Measurements from ENCODE around the gene KMO.

Gene KMO

DNA sequence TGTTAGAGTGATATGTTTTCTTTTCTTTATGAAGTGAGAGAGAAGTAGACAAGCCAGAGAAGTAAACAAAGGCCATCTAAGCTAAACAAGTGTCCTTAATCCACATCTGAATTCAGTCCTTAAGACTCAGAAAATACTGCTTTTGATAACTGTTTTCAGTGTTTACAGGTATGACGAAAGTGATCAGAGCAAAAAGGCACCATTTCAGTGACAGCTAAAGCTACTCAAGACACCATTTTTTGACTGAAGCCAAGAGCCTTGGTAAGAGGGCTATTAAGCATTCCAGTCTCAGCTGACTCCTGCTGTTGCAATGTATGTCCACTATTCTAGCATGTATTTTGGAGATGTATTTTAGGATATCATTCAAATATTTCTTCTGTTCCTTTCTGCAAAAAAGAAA, 4.1 kb downstream of the KMO start:
- in situ Hi-C loops (cut with MboI; ENCODE audit: low sequenced_read_pairs) = no loop called here

- in situ Hi-C loops (cut with MboI; ENCODE audit: low sequenced_read_pairs) = no loop called here
Observed at GRCh38 chr1:241536969-241537368, 4.8 kb downstream of the KMO start.

- in situ Hi-C loops (cut with MboI; ENCODE audit: low sequenced_read_pairs) = no loop called here
Observed at GRCh38 chr1:241542199-241542907, 10.2 kb downstream of the KMO start.

DNA sequence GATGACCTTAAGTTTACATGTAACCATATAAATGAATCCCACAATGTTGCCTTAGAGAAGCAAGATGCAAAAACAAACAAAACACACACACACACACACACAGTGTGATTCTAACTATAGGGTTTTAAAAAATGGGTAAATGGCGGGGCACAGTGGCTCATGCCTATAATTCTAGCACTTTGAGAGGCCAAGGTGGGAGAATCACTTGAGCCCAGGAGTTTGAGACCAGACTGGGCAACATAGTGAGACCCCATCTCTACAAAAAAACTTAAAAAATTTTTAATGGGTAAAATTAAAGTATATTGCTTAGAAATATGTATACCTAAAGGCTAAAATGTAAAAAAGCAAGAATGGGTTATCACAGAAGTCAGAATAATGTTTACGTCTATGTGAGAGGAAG, 15.8 kb downstream of the KMO start:
- in situ Hi-C loops (cut with MboI; ENCODE audit: low sequenced_read_pairs) = no loop called here

GRCh38 chr1:241550318-241550717, 18.1 kb downstream of the KMO start:
- in situ Hi-C loops (cut with MboI; ENCODE audit: low sequenced_read_pairs) = no loop called here

- in situ Hi-C loops (cut with MboI; ENCODE audit: low sequenced_read_pairs) = no loop called here
Observed at GRCh38 chr1:241551759-241552638, 19.8 kb downstream of the KMO start.

- in situ Hi-C loops (cut with MboI; ENCODE audit: low sequenced_read_pairs) = no loop called here
Observed at GRCh38 chr1:241553886-241554592, 21.9 kb downstream of the KMO start.

DNA sequence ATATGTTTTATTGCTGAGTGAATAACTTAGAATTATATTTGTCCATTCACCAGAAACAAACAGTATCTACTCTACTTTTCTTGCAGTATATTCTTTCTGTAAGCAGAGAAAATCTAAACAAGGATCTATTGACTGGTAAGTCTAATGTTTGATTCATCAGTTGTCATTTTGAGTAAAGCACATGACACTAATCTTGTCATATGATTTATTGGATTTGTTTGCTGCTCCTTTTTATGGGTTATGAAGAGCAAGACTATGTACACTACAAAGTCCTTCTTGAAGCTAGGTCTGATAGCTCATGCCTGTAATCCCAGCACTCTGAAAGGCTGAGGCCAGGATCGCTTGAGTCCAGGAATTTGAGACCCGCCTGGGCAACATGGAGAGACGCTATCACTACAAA, 23.3 kb downstream of the KMO start:
- in situ Hi-C loops (cut with MboI; ENCODE audit: low sequenced_read_pairs) = no loop called here

DNA sequence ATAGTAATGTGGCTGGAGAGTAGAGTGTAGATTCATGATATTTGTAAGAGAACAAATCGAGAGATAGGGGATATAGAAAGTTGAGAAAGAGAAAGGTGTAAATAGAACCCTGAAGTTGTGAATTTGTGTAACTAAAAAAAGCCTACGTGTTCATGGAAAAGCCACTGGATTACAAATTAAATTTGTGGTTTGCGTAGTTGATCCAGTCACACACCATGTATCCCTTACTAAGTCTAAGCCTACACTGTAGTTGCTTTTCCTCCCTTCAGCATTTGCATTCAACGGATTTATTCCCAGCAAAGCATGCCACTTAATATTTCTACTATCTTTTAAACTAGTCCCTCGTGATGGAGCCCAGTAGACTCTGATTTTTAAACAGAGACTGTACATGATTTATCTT, 24.9 kb downstream of the KMO start:
- in situ Hi-C loops (cut with MboI; ENCODE audit: low sequenced_read_pairs) = no loop called here

DNA sequence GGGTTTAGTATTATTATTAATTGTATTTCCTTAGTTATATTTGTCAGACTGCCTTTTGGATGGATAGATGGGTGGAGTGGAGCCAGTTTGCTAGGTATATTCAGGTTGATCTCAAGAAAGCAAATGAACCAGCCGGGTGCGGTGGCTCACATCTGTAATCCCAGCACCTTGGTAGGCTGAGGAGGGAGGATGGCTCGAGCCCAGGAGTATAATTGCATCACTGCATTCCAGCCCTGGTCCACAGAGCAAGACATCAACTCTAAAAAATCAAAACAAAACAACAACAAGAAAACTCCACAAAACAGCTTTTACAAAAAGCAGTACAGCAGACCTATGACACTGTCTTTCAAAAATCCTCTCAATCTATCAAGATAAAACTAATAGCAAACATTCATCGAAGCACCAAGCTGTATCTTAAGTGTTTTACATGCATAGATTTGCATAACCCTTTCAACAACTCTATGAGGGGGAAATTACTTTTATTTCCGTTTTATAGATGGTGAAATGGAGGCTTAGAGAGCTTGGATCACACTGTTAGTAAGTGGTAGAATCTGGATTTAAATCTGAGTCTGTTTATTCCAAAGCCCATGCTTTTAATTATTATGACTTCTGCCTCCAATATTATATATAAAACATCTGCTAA, 25.5 kb downstream of the KMO start:
- in situ Hi-C loops (cut with MboI; ENCODE audit: low sequenced_read_pairs) = no loop called here

- in situ Hi-C loops (cut with MboI; ENCODE audit: low sequenced_read_pairs) = no loop called here
Observed at GRCh38 chr1:241560146-241560848, 28.1 kb downstream of the KMO start.

DNA sequence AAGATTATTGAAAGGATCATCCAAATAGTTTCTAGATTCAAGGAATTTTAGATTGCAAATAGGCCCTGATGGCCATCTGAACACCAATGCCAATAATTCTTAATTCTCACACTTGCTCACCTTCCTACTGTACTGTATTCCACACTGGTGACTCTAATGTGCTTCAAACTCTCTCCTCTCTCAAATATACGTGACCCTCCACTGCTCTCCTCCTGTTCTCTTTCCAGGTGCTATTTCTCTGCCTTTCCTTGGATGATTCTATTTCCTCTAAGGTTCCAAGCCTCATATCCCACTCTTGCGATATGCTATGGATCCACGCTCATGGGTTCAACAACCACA, 28.6 kb downstream of the KMO start:
- in situ Hi-C loops (cut with MboI; ENCODE audit: low sequenced_read_pairs) = no loop called here

GRCh38 chr1:241569848-241570247, 37.7 kb downstream of the KMO start:
- in situ Hi-C loops (cut with MboI; ENCODE audit: low sequenced_read_pairs) = no loop called here

- in situ Hi-C loops (cut with MboI; ENCODE audit: low sequenced_read_pairs) = no loop called here
Observed at GRCh38 chr1:241574154-241574553, 42.0 kb downstream of the KMO start.

GRCh38 chr1:241579434-241579833, 47.3 kb downstream of the KMO start:
- in situ Hi-C loops (cut with MboI; ENCODE audit: low sequenced_read_pairs) = no loop called here

DNA sequence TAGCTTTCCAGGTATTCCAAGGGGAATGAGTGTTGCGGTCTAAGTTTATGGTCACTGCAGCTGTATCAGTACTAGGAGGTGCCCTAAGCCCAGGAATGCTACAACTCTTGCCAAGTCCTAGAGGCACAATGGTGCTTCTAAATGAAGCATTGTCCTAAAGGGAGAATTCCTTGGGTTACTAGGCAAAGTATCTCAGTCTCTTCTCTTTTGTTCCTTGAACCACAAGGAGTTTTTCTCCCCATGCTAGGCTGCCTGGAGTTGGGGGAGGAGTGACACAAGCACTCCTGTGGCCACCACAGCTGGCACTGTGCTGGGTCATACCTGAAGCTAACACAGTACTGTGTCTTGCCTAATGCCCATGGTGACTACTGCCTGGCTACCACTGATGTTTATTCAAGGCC, 50.7 kb downstream of the KMO start:
- in situ Hi-C loops (cut with MboI; ENCODE audit: low sequenced_read_pairs) = no loop called here

DNA sequence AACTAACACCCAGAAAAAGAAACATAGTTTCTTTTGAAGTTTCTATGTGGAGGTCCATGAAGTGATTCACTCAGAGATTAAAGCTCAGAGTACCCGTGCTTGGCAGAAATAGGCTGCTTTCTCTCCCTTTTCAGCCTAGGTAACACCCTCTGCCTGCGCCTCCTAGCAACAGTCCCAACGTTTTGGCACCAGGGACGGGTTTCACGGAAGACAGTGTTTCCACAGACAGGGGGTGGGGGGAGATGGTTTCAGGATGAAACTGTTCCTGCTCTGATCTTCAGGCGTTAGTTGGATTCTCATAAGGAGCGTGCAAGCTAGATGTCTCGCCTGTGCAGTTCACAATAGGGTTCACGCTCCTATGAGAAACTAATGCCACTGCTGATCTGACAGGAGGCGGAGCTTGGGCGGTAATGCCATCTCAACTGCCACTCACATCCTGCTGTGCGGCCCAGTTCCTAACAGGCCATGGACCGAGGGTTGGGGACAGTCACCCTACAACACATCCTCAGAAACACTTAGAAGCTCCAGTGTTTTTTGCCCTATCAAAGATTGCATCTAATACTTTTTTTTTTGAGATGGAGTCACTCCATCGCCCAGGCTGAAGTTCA, 54.8 kb downstream of the KMO start:
- in situ Hi-C loops (cut with MboI; ENCODE audit: low sequenced_read_pairs) = no loop called here

DNA sequence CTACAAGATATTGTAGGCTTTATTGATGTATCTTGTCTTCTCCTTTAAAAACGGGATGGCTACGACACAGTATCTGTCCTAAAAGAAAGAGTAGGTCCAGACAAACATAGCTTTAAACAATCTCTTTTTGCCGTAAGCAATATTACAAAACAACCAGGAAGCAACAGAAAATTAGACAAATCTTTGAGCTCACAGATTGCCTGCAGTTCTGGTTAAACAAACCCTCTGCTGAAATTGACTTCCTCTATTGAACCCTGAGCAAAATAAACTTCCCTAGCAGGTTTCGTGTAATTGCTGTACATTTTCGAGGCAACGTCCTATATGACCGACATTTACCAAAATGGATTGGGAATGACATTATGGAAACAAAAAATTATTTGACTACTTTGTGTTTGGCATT, 57.3 kb downstream of the KMO start:
- in situ Hi-C loops (cut with MboI; ENCODE audit: low sequenced_read_pairs) = no loop called here

- in situ Hi-C loops (cut with MboI; ENCODE audit: low sequenced_read_pairs) = no loop called here
Observed at GRCh38 chr1:241590719-241591118, 58.5 kb downstream of the KMO start.

DNA sequence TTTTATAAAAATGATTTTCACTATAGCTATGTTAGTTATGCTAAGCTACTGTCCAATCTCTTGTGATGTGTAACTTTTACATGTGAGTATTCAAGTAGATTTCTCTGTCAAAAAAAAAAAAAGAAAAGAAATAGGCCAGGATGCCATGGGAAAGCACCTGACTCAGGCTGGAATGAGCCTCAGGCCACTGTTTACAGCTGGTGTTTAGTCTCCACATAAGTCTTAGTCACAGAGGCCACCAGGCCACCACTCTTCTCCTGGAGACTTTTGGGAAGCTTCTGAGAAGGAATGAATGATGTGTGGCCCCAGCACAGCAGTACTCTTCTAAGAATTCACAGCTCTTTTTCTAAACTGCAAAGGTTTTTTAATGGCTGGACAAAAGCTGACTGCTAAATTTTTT, 59.1 kb downstream of the KMO start:
- in situ Hi-C loops (cut with MboI; ENCODE audit: low sequenced_read_pairs) = no loop called here
